HepG2 (cell line): ENCODE measurements around the gene SLC2A5. TPM values are rescaled to one million over a fixed set of nuclear protein-coding genes. Genes with fewer than 3 reads are reported as not detected.
A peak's percentile ranks its signal among the peaks of the same experiment; 100 is the strongest.

Experiments used
- ATAC-seq: fragments of 200-7000 bp; cut with Tn5 transposase; 3 replicates; pipeline ENCODE4 v1.9.1; 2020; ENCODE audit warnings: mild to moderate bottlenecking, moderate library complexity
- BruUV-seq: library from RNA; stranded (reverse); fragments of 400-500 nt; replicated peaks from 2 replicates; lab custom pipeline; 2021; lab: Mats Ljungman, UMichigan
- CTCF ChIA-PET: fragments of 300-600 bp; formaldehyde crosslinking; extraction: SDS; loops from one replicate; lab custom pipeline; 2021; ENCODE audit warnings: low total read pairs, inconsistent platforms, low intra/inter-chr PET ratio; lab: Yijun Ruan, JAX
- POLR2A ChIA-PET: fragments of 350-600 bp; sonication (Branson Sonifier 250); formaldehyde crosslinking; loops from one replicate; lab custom pipeline; 2020; ENCODE audit warnings: antibody characterized with exemption, inconsistent platforms; lab: Yijun Ruan, JAX
- DNase-seq: peaks from one replicate; pipeline ENCODE4 v3.0.0-alpha.2; 2015; ENCODE audit warnings: low spot score
- FAIRE-seq: peaks from 3 replicates; lab custom pipeline; 2011; peaks lifted over from hg19 to GRCh38; lab: Jason Lieb, UNC
- H2AFZ ChIP-seq: one replicate; pipeline ENCODE4 v1.6.1; 2011; ENCODE audit warnings: low read length, inconsistent platforms
- H3K27ac ChIP-seq: fragments of 300-600 bp; 3 replicates; pipeline ENCODE4 v1.8.0; 2011; ENCODE audit warnings: mixed run types, mild to moderate bottlenecking, mixed read lengths, low read length, inconsistent platforms; ENCODE audit not compliant: insufficient read depth; ENCODE audit errors: extremely low read length
- H3K27me3 ChIP-seq, 2 experiments: fragments of 200-600 bp in 1 of 2; 2 replicates in 1 of 2; 3 replicates in 1 of 2; pipeline versions ENCODE4 v1.6.0 to v1.8.0; 2011; ENCODE audit warnings: low read length in 2 of 2, mild to moderate bottlenecking in 2 of 2, moderate library complexity in 2 of 2, inconsistent platforms in 1 of 2; ENCODE audit not compliant: insufficient read depth in 2 of 2, control insufficient read depth in 1 of 2
- H3K36me3 ChIP-seq, 2 experiments: fragments of 200-600 bp in 1 of 2; replicated peaks in 1 of 2; 2 replicates in 1 of 2; 3 replicates in 1 of 2; pipeline versions ENCODE4 v1.5.1 to v1.8.0; 2011; ENCODE audit warnings: low read length in 2 of 2, inconsistent platforms in 1 of 2; ENCODE audit not compliant: insufficient read depth in 2 of 2, control insufficient read depth in 1 of 2
- H3K4me1 ChIP-seq: 2 replicates; pipeline ENCODE4 v1.5.1; 2012; ENCODE audit warnings: low read length, inconsistent platforms; ENCODE audit not compliant: insufficient read depth
- H3K4me2 ChIP-seq: 2 replicates; pipeline ENCODE4 v1.6.0; 2011; ENCODE audit warnings: low read depth, low read length, inconsistent platforms
- H3K4me3 ChIP-seq, 3 experiments: fragments of 200-600 bp in 1 of 3; sonication (generic), shearing (Covaris generic) in 1 of 3; replicated peaks in 1 of 3; 2 replicates each; pipeline ENCODE4 v1.5.1; 2011 to 2016; ENCODE audit warnings: low read length in 3 of 3, inconsistent platforms in 2 of 3, low read depth in 2 of 3, mild to moderate bottlenecking in 2 of 3, control low read depth in 1 of 3, mixed read lengths in 1 of 3; ENCODE audit not compliant: insufficient read depth in 1 of 3
- H3K79me2 ChIP-seq: one replicate; pipeline ENCODE4 v1.6.1; 2011; ENCODE audit warnings: low read length, inconsistent platforms; ENCODE audit not compliant: insufficient read depth
- H3K9ac ChIP-seq: 2 replicates; pipeline ENCODE4 v1.6.0; 2011; ENCODE audit warnings: mild to moderate bottlenecking, low read depth, low read length, inconsistent platforms; ENCODE audit not compliant: insufficient read depth
- H3K9me3 ChIP-seq: 2 replicates; pipeline ENCODE4 v1.5.1; 2012; ENCODE audit warnings: mild to moderate bottlenecking, low read length
- H4K20me1 ChIP-seq: 2 replicates; pipeline ENCODE4 v1.6.0; 2011; ENCODE audit warnings: inconsistent platforms, mild to moderate bottlenecking, low read length, moderate library complexity; ENCODE audit not compliant: insufficient read depth
- ATF7-NPFF ChIP-seq: sonication (generic); formaldehyde crosslinking; IDR thresholded peaks from 2 replicates; pipeline ENCODE4 v1.8.1; 2023; ENCODE audit warnings: mild to moderate bottlenecking, low read depth, missing genetic modification reagents, moderate library complexity
- CC2D1A ChIP-seq: sonication (generic); formaldehyde crosslinking; IDR thresholded peaks from 2 replicates; pipeline ENCODE4 v1.8.1; 2023; ENCODE audit warnings: mild to moderate bottlenecking, missing genetic modification reagents
- CREB3 ChIP-seq: sonication (generic); formaldehyde crosslinking; IDR thresholded peaks from 2 replicates; pipeline ENCODE4 v1.5.0; 2020; ENCODE audit warnings: missing genetic modification reagents
- SMAD1 ChIP-seq: sonication (generic); formaldehyde crosslinking; IDR thresholded peaks from 2 replicates; pipeline ENCODE4 v1.4.0; 2020; ENCODE audit warnings: missing genetic modification reagents, low read depth, mild to moderate bottlenecking, borderline replicate concordance
- ZNF550 ChIP-seq: sonication (generic); formaldehyde crosslinking; IDR thresholded peaks from 2 replicates; pipeline ENCODE4 v1.4.0; 2020; ENCODE audit warnings: mild to moderate bottlenecking, missing genetic modification reagents, borderline replicate concordance
- ZSCAN25 ChIP-seq: sonication (generic); formaldehyde crosslinking; IDR thresholded peaks from 2 replicates; pipeline ENCODE4 v1.8.0; 2022; ENCODE audit warnings: mild to moderate bottlenecking, missing genetic modification reagents
- WGBS: methylation state at CpG from one replicate; pipeline ENCODE4 v1.1.6; 2017; ENCODE audit warnings: low lambda C conversion rate; 5-methylcytosine and 5-hydroxymethylcytosine counted together
- in situ Hi-C: cut with HindIII; loops from 2 replicates; pipeline ENCODE4 v1.10.0; 2017; ENCODE audit warnings: low pct_unique_long_range_greater_than_20kb; ENCODE audit not compliant: extremely low pct_ligation_motif_present
- intact Hi-C: fragments of 100-400 bp; cut with micrococcal nuclease; formaldehyde crosslinking; loops from one replicate; pipeline ENCODE4 v1.10.0; 2022; ENCODE audit not compliant: unreplicated experiment
- polyA plus RNA-seq, 8 experiments: library from polyadenylated mRNA; depleted of rRNA in 3 of 8; stranded (reverse) in 7 of 8; unstranded in 1 of 8; fragments of >200 nt; fragmentation: Illumina TruSeq in 4 of 8; extraction: Trizol in 4 of 8; gene quantifications; 2 replicates each; pipeline versions ENCODE4 v1.2.1 to v1.2.3, GENCODE V29; 2011 to 2016; ENCODE audit warnings: low read depth in 4 of 8, missing spikeins in 1 of 8, mixed read lengths in 1 of 8; ENCODE audit not compliant: insufficient read depth in 1 of 8
- total RNA-seq, 5 experiments: library from RNA; depleted of rRNA; stranded (reverse); fragments of >200 nt; fragmentation: Illumina TruSeq; extraction: Trizol; gene quantifications; 2 replicates each; pipeline ENCODE4 v1.2.3, GENCODE V29; 2016; ENCODE audit warnings: low read depth in 1 of 5
- TF ChIP-seq, protein P1 (sequence below): sonication (generic); formaldehyde crosslinking; IDR thresholded peaks from 2 replicates; pipeline ENCODE4 v1.5.1; 2020; ENCODE audit warnings: mild to moderate bottlenecking, missing genetic modification reagents, moderate library complexity

SLC2A5 gene
- total and polyA plus RNA-seq, 2 of the 13 experiments (the other 11 are each of a cell fraction or from before 2014, with no cell fraction given) = 0.04 to 0.54 TPM

- TF ChIP-seq CREB3 = no peak
- TF ChIP-seq ATF7-NPFF = no peak
Observed at GRCh38 chr1:8989821-8990220, 79.6 kb downstream of the SLC2A5 start (continued).

- FAIRE-seq (no peak), ATAC-seq (no peak), DNase-seq (no peak)
- H3K9ac ChIP-seq = 0 out of 2 replicates have a peak overlapping the region, but pooled peaks have one; percentile 34
- H3K4me1 ChIP-seq = peaks cover 64% of the 10 kb centered on the region
- in situ Hi-C loops (loop anchor here (5.0 kb wide), 1 partner anchor 67 kb away; no protein-coding TSS in a partner anchor), intact Hi-C loops (loop anchor here (2.0 kb wide), 1 partner anchor 130 kb away; no protein-coding TSS in a partner anchor)
- no peak overlapping the region for H3K27ac ChIP-seq
- H3K4me3 ChIP-seq = peak overlapping the region in 1 of 3 experiments; percentile 51; a peak in 1 of 6 replicates
- no peak for TF ChIP-seq SMAD1
- TF ChIP-seq ZNF550 = no peak
- H3K4me2 ChIP-seq = peak overlapping the region; percentile 61
- BruUV-seq = no TSS peak
- POLR2A ChIA-PET = interaction anchor here (1.2 kb wide), 1 partner anchor 124 kb away, joined by 3 read pairs; no protein-coding TSS in a partner anchor
- H2AFZ ChIP-seq = no peak overlapping the region
- WGBS = 0% methylated on average over 1 of the region's 11 CpGs
- H4K20me1 ChIP-seq = no peaks in the 10 kb centered on the region
- CTCF ChIA-PET = no interaction called here
- H3K27me3 ChIP-seq = peaks cover 0 to 4% of the 10 kb centered on the region in 2 experiments; a peak in 1 of 5 replicates
- H3K79me2 ChIP-seq = no peaks in the 10 kb centered on the region
- no peaks in the 10 kb centered on the region for H3K36me3 ChIP-seq
- H3K9me3 ChIP-seq = no peaks in the 10 kb centered on the region
Observed at GRCh38 chr1:8989061-8989460, 80.4 kb downstream of the SLC2A5 start.

GRCh38 chr1:8988618-8988967 is 80.8 kb downstream of the SLC2A5 start:
- FAIRE-seq = no peak
- WGBS = 38% methylated on average over 8 of the region's 13 CpGs
- ATAC-seq = peak; percentile 10; the same call in 2 of the 3 replicates
- Histone ChIP-seq H4K20me1 (no peaks in the 10 kb centered on the region), H3K4me2 (peak overlapping the region; percentile 61), H3K36me3 (no peaks in the 10 kb centered on the region), H2AFZ (peak overlapping the region; percentile 71), H3K9me3 (no peaks in the 10 kb centered on the region), H3K27ac (no peak overlapping the region), H3K9ac (peak overlapping the region; percentile 34; the same call in 1 of the 2 replicates), H3K79me2 (no peaks in the 10 kb centered on the region), H3K4me1 (peaks cover 59% of the 10 kb centered on the region), H3K27me3 (peaks cover 0 to 6% of the 10 kb centered on the region in 2 experiments; a peak in 1 of 5 replicates), H3K4me3 (peak overlapping the region in 1 of 3 experiments; percentile 51; a peak in 1 of 6 replicates)
- no peak for DNase-seq
- in situ Hi-C loops = loop anchor here (5.0 kb wide), 1 partner anchor 66 kb away; no protein-coding TSS in a partner anchor
- ChIA-PET CTCF (interaction anchor here (1.3 to 1.5 kb wide), 2 partner anchors 26 to 70 kb away, joined by 6 to 13 read pairs; no protein-coding TSS in a partner anchor), POLR2A (no interaction called here)
- BruUV-seq = no TSS peak
- TF ChIP-seq, protein P1, sequence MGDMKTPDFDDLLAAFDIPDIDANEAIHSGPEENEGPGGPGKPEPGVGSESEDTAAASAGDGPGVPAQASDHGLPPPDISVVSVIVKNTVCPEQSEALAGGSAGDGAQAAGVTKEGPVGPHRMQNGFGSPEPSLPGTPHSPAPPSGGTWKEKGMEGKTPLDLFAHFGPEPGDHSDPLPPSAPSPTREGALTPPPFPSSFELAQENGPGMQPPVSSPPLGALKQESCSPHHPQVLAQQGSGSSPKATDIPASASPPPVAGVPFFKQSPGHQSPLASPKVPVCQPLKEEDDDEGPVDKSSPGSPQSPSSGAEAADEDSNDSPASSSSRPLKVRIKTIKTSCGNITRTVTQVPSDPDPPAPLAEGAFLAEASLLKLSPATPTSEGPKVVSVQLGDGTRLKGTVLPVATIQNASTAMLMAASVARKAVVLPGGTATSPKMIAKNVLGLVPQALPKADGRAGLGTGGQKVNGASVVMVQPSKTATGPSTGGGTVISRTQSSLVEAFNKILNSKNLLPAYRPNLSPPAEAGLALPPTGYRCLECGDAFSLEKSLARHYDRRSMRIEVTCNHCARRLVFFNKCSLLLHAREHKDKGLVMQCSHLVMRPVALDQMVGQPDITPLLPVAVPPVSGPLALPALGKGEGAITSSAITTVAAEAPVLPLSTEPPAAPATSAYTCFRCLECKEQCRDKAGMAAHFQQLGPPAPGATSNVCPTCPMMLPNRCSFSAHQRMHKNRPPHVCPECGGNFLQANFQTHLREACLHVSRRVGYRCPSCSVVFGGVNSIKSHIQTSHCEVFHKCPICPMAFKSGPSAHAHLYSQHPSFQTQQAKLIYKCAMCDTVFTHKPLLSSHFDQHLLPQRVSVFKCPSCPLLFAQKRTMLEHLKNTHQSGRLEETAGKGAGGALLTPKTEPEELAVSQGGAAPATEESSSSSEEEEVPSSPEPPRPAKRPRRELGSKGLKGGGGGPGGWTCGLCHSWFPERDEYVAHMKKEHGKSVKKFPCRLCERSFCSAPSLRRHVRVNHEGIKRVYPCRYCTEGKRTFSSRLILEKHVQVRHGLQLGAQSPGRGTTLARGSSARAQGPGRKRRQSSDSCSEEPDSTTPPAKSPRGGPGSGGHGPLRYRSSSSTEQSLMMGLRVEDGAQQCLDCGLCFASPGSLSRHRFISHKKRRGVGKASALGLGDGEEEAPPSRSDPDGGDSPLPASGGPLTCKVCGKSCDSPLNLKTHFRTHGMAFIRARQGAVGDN (CRISPR knock-in tag) = peak; percentile 52
- TF ChIP-seq CC2D1A = no peak
- no peak for TF ChIP-seq ZSCAN25 (CRISPR knock-in tag)
- intact Hi-C loops = loop anchor here (1.0 to 2.0 kb wide), 3 partner anchors 25 to 130 kb away; no protein-coding TSS in a partner anchor
